Measurements from ENCODE around the gene PLPP1. TPM values are rescaled to one million over a fixed set of nuclear protein-coding genes. Genes with fewer than 3 reads are reported as not detected.

PLPP1 gene
- total RNA-seq, 1 donor, result 7.2 TPM

DNA sequence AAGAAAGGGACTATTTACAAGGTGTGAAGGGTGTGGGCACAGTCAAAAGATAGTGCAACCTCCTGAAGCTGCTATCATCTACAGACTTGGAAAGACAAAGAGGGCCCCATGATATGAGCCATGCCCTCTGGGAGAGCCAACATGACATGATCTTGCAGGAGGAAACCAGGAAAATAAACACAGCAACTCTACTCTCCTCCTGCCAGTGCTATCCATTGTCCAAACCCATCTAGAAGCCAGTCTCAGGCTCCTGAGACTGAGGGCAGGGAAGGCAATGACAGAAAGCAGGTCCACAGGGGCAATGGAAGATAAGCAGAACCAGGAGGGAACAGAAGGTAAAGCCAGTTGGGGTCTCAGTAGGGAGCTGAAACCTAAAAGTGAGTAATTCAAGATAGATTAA is 37.1 kb downstream of the PLPP1 start:
- Histone ChIP-seq H3K4me3 (ENCODE audit: low read length) (no peak overlapping the region), H3K4me1 (ENCODE audit: insufficient read depth, low read length) (no peaks in the 10 kb centered on the region), H3K27me3 (ENCODE audit: insufficient read depth, low read length) (no peaks in the 10 kb centered on the region), H3K9me3 (ENCODE audit: low read depth, low read length) (no peaks in the 10 kb centered on the region)

DNA sequence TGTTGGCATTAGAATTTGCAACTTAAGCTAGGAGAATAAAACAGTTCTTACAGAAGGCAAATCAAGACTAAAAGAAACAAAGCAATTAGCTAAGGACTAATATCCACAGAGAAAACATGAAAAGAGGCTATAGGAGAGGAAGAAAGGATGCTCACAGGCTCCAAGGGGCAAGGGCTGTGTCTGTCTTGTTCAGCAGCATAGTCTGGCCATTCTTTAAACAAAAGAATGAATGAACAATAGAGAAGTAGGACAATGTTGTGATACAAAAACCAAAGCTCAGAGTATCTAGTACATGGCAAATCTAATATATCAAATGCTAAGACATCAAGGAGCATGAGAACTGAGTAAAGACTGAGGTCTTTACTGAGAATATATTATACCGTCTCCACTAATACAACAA is 39.5 kb downstream of the PLPP1 start:
- Histone ChIP-seq H3K4me1 (ENCODE audit: insufficient read depth, low read length) (no peaks in the 10 kb centered on the region), H3K27me3 (ENCODE audit: insufficient read depth, low read length) (no peaks in the 10 kb centered on the region), H3K4me3 (ENCODE audit: low read length) (no peak overlapping the region), H3K9me3 (ENCODE audit: low read depth, low read length) (no peaks in the 10 kb centered on the region)

DNA sequence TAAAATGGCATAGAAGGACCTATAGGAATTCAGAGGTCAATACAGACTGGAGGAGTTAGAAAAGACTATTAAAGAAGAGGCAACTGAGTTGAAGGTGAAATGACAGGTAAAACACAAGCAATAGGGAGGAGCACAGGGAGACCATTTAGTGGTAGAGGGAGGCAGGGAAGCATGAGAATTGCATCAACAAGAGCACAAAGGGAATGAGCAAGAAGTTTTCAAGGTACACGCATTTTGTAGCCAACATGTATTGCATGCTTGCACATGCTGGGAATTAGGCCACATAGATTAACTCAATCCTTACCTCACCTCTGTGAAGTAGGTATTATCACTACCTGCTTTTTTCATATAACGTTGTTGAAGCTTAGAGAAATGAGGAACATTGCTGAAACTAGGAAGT is 42.3 kb downstream of the PLPP1 start:
- H3K27me3 ChIP-seq (ENCODE audit: insufficient read depth, low read length), result no peaks in the 10 kb centered on the region
- H3K4me3 ChIP-seq (ENCODE audit: low read length), result no peak overlapping the region
- no peaks in the 10 kb centered on the region for H3K9me3 ChIP-seq (ENCODE audit: low read depth, low read length)
- no peaks in the 10 kb centered on the region for H3K4me1 ChIP-seq (ENCODE audit: insufficient read depth, low read length)

DNA sequence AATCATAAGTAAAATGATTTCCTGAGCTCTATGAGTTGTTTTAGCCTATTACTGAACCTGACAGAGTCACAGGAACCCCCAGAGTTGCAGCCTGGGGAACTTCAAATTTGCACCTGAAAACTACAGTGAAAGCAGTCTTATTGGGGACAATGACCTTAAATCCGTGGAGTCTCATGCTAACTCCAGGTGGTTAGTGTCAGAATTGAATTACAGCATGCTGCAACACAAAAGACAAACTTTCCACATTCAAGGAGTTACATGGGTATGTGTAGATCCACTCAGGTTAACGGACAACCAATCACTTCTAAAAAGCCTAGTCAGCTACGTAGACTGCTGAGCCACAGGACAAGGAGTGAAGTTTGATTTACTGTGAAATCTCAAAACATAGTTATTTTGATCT is 49.7 kb downstream of the PLPP1 start:
- Histone ChIP-seq H3K4me3 (ENCODE audit: low read length) (no peak overlapping the region), H3K9me3 (ENCODE audit: low read depth, low read length) (no peaks in the 10 kb centered on the region), H3K27me3 (ENCODE audit: insufficient read depth, low read length) (no peaks in the 10 kb centered on the region), H3K4me1 (ENCODE audit: insufficient read depth, low read length) (no peaks in the 10 kb centered on the region)

DNA sequence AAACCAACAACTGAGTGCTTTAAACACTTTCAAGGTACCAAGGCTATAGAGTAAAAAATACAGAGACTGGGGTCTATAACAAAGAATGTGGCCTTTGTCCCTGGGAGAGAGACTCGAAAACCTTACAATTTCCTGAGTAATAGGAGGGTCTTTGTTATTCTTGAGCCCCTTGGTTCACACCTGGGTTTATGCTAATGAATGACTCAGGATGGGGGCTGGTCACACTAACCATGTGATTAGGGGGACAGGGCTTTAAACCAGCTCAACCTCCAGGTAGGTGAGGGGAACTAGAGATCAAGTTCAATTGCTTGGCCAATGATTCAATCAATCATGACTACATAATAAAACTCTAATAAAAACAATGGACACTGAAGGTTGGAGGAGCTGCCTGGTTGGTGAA is 50.2 kb downstream of the PLPP1 start:
- H3K4me3 ChIP-seq (ENCODE audit: low read length), result no peak overlapping the region
- H3K4me1 ChIP-seq (ENCODE audit: insufficient read depth, low read length), result no peaks in the 10 kb centered on the region
- H3K9me3 ChIP-seq (ENCODE audit: low read depth, low read length), result no peaks in the 10 kb centered on the region
- no peaks in the 10 kb centered on the region for H3K27me3 ChIP-seq (ENCODE audit: insufficient read depth, low read length)

DNA sequence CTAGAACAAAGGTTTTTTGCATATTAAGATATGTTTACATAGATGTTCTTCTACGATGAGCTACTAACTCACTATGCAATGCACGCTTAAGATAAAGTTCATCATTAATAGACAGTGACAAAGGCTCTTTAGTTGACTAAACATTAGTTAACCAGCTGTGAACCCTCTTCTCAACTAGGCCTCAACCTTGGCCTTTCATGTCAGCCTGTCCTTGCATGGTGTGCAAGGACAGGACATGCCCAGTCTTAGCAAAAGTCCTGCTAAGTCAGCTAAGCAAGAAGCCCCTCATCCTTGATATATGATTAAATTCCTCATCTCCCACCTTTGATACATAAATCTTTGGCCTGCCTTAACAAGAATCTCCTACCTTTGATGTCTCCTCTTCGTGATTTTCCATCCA is 50.9 kb downstream of the PLPP1 start:
- Histone ChIP-seq H3K4me3 (ENCODE audit: low read length) (no peak overlapping the region), H3K9me3 (ENCODE audit: low read depth, low read length) (no peaks in the 10 kb centered on the region), H3K27me3 (ENCODE audit: insufficient read depth, low read length) (no peaks in the 10 kb centered on the region), H3K4me1 (ENCODE audit: insufficient read depth, low read length) (no peaks in the 10 kb centered on the region)

DNA sequence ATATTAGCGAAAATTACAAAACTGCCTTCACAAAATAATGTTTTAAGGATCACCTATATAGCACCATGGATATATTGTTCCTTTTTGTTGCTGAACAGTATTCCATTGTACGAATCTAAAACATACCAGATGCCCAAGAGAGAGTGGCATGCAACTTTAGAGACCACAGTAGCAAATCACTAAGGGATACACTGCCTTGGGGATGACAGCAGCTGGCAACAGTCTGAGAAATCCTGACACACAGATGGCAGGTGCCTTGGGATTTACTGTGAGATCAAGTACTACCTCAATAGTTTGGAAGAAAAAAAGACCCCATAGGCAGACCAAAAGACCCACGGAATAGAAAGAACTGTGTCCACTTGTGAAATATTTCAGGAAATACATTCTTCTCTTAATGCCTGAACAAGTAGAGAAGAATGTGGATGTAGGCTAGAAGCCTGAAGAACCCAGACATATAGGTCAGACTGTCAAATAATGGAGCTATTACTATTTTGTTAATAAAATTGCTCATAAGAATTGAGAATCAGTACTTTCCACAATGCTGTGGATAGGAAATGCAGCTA is 53.4 kb downstream of the PLPP1 start:
- no peaks in the 10 kb centered on the region for H3K27me3 ChIP-seq (ENCODE audit: insufficient read depth, low read length)
- no peaks in the 10 kb centered on the region for H3K9me3 ChIP-seq (ENCODE audit: low read depth, low read length)
- H3K4me3 ChIP-seq (ENCODE audit: low read length), result no peak overlapping the region
- no peaks in the 10 kb centered on the region for H3K4me1 ChIP-seq (ENCODE audit: insufficient read depth, low read length)

DNA sequence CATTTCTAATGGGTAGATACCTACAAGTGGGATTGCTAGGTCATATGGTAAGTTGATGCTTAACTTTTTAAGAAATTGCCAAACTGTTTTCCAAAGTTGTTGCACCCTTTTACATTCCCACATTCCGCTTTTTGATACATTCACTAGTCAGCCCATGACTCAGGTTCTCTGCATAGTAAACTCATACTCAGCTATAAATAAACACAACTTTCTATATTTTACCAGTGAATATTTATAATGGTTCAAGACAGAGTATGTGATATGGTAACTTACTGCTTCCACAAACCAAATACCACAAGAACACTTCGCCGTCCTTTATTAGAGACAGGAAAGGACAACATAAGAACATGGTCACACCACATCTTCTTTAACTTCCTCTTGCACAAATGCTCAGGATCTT is 54.0 kb downstream of the PLPP1 start:
- Histone ChIP-seq H3K27me3 (ENCODE audit: insufficient read depth, low read length) (no peaks in the 10 kb centered on the region), H3K4me3 (ENCODE audit: low read length) (no peak overlapping the region), H3K9me3 (ENCODE audit: low read depth, low read length) (no peaks in the 10 kb centered on the region), H3K4me1 (ENCODE audit: insufficient read depth, low read length) (no peaks in the 10 kb centered on the region)

DNA sequence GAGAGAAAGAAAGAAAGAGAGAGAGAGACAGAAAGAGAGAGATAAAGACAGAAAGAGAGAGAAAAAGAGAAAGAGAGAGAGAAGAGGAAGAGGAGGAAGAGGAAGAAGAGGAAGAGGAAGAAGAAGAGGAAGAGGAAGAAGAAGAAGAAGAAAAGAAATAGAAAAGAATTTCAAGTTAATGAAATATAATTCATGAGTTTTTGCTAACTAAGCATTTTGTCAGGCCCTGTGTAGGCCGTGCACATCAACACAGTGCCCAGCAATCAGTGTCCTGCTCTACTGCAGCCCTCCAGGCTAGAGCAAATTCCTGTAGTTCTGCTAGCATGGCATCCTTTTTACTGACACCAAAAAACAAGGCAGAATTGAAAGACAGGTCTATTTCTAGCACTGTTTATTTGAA is 62.1 kb downstream of the PLPP1 start:
- Histone ChIP-seq H3K4me3 (ENCODE audit: low read length) (no peak overlapping the region), H3K27me3 (ENCODE audit: insufficient read depth, low read length) (no peaks in the 10 kb centered on the region), H3K4me1 (ENCODE audit: insufficient read depth, low read length) (no peaks in the 10 kb centered on the region), H3K9me3 (ENCODE audit: low read depth, low read length) (no peaks in the 10 kb centered on the region)

DNA sequence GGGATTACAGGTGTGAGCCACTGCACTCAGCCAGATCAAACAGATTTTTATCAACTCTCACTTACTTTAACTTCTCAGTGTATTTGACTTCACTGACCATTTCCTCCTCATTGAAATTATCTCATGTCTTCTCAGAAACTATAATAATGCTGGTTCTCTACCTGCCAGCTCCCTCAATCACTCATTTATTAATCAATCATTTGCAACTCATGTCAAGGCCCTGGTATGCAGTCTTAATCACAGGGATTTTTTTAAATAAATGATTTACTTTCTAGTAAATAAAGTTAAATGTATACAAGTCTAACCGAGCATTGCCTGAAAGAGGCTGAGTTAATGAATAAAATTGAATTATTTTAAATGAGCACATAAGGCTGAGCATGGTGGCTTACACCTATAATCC is 63.3 kb downstream of the PLPP1 start:
- H3K27me3 ChIP-seq (ENCODE audit: insufficient read depth, low read length), result no peaks in the 10 kb centered on the region
- H3K4me3 ChIP-seq (ENCODE audit: low read length), result no peak overlapping the region
- no peaks in the 10 kb centered on the region for H3K4me1 ChIP-seq (ENCODE audit: insufficient read depth, low read length)

DNA sequence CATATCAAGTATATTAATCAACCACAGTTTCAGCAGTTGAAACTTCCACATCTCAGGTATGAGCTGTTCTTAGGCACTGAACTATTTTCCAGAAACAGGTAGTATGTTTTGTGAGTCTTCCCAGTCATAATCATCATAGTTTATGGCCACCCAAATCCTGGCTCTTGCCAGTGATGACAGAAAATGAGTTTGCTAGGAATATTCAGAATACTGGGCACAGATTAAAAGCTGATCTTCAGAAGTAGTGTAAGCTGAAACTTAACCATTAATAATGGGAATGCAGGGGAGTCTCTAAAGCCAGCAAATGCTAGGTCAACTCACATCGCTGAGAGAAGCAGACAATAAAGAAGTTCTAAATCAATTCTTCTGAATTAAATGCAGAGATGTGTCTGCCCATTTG is 64.5 kb downstream of the PLPP1 start:
- Histone ChIP-seq H3K27me3 (ENCODE audit: insufficient read depth, low read length) (no peaks in the 10 kb centered on the region), H3K4me1 (ENCODE audit: insufficient read depth, low read length) (no peaks in the 10 kb centered on the region), H3K4me3 (ENCODE audit: low read length) (no peak overlapping the region), H3K9me3 (ENCODE audit: low read depth, low read length) (no peaks in the 10 kb centered on the region)

More for the DNA sequence above, 63.3 kb downstream of the PLPP1 start:
- no peaks in the 10 kb centered on the region for H3K9me3 ChIP-seq (ENCODE audit: low read depth, low read length)

DNA sequence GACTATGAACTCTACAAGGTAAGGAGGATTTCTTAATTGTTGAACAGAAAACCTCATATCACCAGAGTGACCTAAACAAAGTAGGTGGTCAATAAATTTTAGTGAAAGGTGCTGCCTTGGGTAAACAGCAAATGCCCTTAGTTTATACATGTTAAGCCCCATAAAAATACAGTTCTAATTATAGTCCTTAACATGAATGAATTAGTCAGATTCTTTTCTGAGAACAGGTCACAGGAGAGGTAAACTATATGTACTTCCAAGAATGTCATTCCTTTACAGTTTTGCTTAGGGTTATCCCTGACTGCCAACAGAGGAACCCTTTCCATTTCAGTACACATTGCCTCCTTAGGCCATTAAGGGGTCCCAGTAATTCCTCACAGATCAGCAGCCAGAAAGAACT is 64.9 kb downstream of the PLPP1 start:
- Histone ChIP-seq H3K9me3 (ENCODE audit: low read depth, low read length) (no peaks in the 10 kb centered on the region), H3K4me1 (ENCODE audit: insufficient read depth, low read length) (no peaks in the 10 kb centered on the region), H3K4me3 (ENCODE audit: low read length) (no peak overlapping the region), H3K27me3 (ENCODE audit: insufficient read depth, low read length) (no peaks in the 10 kb centered on the region)

DNA sequence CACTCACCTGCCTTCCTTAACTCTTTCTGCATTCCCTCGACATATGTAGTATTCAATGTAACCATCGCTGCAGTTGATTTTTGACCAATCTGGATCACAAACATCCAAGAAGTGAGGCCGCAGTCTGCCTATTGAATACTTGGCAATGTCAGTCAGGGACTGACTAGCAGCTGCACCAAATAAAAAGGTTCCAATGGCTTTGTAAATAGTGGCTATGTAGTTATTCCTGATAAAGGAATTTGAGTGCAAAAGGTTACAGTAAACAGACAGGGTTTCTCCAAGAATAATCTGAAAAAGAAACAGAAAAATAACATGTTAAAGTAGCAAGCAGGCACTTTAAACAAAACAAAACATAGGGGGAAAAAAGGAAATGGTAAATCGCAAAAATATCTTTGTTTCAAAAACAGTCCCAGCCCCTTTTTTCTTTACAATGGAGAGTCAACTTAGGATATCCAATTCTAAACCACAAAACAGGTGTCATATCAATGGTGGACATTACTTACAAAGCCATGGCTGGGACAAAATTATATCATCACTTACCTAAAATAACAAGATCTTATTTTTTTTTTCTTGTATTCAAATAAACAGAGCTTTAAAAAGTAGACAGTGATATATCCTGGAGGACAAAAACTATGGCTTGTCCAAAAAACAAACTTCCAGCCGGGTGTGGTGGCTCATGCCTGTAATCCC is 66.8 kb downstream of the PLPP1 start:
- H3K4me1 ChIP-seq (ENCODE audit: insufficient read depth, low read length), result no peaks in the 10 kb centered on the region
- H3K9me3 ChIP-seq (ENCODE audit: low read depth, low read length), result no peaks in the 10 kb centered on the region
- H3K27me3 ChIP-seq (ENCODE audit: insufficient read depth, low read length), result no peaks in the 10 kb centered on the region
- no peak overlapping the region for H3K4me3 ChIP-seq (ENCODE audit: low read length)

DNA sequence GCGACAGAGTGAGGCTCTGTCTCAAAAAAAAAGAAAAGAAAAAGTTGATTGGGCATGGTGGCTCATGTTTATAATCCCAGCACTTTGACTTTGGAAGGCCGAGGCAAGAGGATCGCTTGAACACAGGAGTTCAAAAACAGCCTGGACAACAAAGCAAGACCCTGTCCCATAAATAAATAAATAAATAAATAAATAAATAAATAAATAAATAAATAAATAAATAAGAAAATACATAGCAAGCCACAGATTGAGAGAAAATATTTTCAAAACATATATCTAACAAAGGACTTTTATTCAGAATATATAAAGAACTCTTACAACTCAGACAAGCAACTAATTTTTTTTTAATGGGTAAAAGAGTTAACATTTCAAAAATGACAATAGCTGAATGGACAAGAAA is 71.2 kb downstream of the PLPP1 start:
- Histone ChIP-seq H3K4me3 (ENCODE audit: low read length) (no peak overlapping the region), H3K9me3 (ENCODE audit: low read depth, low read length) (no peaks in the 10 kb centered on the region), H3K4me1 (ENCODE audit: insufficient read depth, low read length) (no peaks in the 10 kb centered on the region), H3K27me3 (ENCODE audit: insufficient read depth, low read length) (no peaks in the 10 kb centered on the region)

DNA sequence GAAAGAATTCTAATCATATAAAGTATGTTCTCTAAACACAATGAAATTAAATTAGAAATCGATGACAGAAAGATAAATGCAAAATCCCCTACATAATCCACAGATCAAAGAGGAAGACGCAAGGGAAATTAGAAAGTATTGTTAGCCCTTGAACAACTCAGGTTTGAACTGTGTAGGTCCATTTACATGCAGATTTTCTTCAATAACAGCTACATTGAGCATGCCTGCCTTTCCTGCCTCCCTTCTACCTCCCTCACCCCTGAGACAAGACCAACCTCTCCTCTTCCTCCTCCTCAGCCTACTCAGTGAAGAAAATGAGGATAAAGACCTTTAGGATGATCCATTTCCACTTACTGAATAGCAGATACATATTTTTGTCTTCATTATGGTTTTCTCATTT is 75.2 kb downstream of the PLPP1 start:
- H3K4me1 ChIP-seq (ENCODE audit: insufficient read depth, low read length), result no peaks in the 10 kb centered on the region

DNA sequence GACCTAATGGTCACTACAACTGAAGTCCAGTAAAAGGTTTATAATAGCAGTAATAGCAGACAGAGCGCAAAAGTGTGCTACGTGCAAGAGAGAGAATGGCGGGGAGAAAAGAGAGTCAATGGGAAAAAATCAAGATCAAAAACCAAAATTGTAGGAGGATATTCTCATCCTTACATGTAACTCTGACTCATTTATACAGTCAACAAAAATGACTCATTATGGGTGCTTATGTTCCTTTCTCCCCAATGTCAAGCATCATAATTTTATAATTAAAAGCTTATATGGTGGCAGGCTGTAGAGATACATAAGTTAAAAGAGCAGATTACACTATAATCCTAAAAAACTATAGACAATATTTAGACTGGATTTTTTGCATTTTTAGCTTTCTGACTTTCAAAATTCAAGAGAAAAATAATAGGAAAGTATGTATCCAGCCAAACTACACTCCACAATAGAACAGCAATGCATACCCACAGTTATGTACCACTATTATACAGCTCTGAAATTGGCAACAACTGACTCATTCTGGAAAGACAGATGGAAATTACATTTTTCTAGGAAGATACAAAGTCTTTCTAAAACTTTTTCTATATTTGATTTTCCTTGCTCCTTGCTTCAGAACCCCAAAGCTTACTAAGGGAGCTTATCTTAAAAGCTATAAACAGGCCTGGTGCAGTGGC is 78.4 kb downstream of the PLPP1 start:
- H3K4me3 ChIP-seq (ENCODE audit: low read length), result no peak overlapping the region
- no peaks in the 10 kb centered on the region for H3K9me3 ChIP-seq (ENCODE audit: low read depth, low read length)
- H3K27me3 ChIP-seq (ENCODE audit: insufficient read depth, low read length), result no peaks in the 10 kb centered on the region
- H3K4me1 ChIP-seq (ENCODE audit: insufficient read depth, low read length), result no peaks in the 10 kb centered on the region

More for the DNA sequence above, 75.2 kb downstream of the PLPP1 start:
- Histone ChIP-seq H3K27me3 (ENCODE audit: insufficient read depth, low read length) (no peaks in the 10 kb centered on the region), H3K4me3 (ENCODE audit: low read length) (no peak overlapping the region), H3K9me3 (ENCODE audit: low read depth, low read length) (no peaks in the 10 kb centered on the region)
